ENCODE measurements around the gene TYROBP. TPM values are rescaled to one million over a fixed set of nuclear protein-coding genes. Genes with fewer than 3 reads are reported as not detected.
"Not testable (repeated sequence)": the region's sequence is repeated elsewhere in the genome, so short reads cannot be mapped to it uniquely, and the experiment has no call there.

Gene TYROBP
- total RNA-seq (2014; rRNA removed; shearing (Covaris generic)): not detected in 2 replicates

- no peak for DNase-seq (ENCODE audit: low read depth)
Observed at GRCh38 chr19:35908010-35908441, at the start of gene TYROBP. Gene TYROBP, minus strand, starts transcription at chr19:35908295. Its CDS starts 67 bp downstream, at chr19:35908228.

- not testable (repeated sequence) for DNase-seq (ENCODE audit: low read depth)
Observed at GRCh38 chr19:35957411-35957810, 49.3 kb upstream of the TYROBP start.

GRCh38 chr19:35955881-35956634 lies 48.0 kb upstream of the TYROBP start:
- no peak for DNase-seq (ENCODE audit: low read depth)

- no peak for DNase-seq (ENCODE audit: low read depth)
Observed at GRCh38 chr19:35949131-35949530, 41.0 kb upstream of the TYROBP start.

GRCh38 chr19:35946203-35946602 lies 38.1 kb upstream of the TYROBP start:
- no peak for DNase-seq (ENCODE audit: low read depth)

GRCh38 chr19:35945121-35945790 lies 37.2 kb upstream of the TYROBP start:
- no peak for DNase-seq (ENCODE audit: low read depth)

- DNase-seq (ENCODE audit: low read depth): no peak
Observed at GRCh38 chr19:35944556-35944955, 36.5 kb upstream of the TYROBP start.

- no peak for DNase-seq (ENCODE audit: low read depth)
Observed at GRCh38 chr19:35943321-35944301, 35.5 kb upstream of the TYROBP start.

GRCh38 chr19:35942235-35942634 lies 34.1 kb upstream of the TYROBP start:
- no peak for DNase-seq (ENCODE audit: low read depth)

GRCh38 chr19:35940839-35941238 lies 32.7 kb upstream of the TYROBP start:
- no peak for DNase-seq (ENCODE audit: low read depth)

GRCh38 chr19:35940078-35940775 lies 32.1 kb upstream of the TYROBP start:
- no peak for DNase-seq (ENCODE audit: low read depth)

- no peak for DNase-seq (ENCODE audit: low read depth)
Observed at GRCh38 chr19:35939307-35940077, 31.4 kb upstream of the TYROBP start.

GRCh38 chr19:35938282-35939224 lies 30.5 kb upstream of the TYROBP start:
- DNase-seq (ENCODE audit: low read depth): no peak

GRCh38 chr19:35937345-35938281 lies 29.5 kb upstream of the TYROBP start:
- DNase-seq (ENCODE audit: low read depth): no peak

- DNase-seq (ENCODE audit: low read depth): no peak
Observed at GRCh38 chr19:35936738-35937268, 28.7 kb upstream of the TYROBP start.

GRCh38 chr19:35935911-35936737 lies 28.0 kb upstream of the TYROBP start, which contains the start of gene LRFN3:
Gene LRFN3, plus strand, starts transcription at chr19:35936374. Its CDS starts 3,052 bp downstream, at chr19:35939426.
- DNase-seq (ENCODE audit: low read depth): peak; percentile 77
